WTC11 (cell line): ENCODE data around the gene TACC2.

Experiments used
- CBFB ChIP-seq: sonication (generic); formaldehyde crosslinking; IDR thresholded peaks from 2 replicates; pipeline ENCODE4 v1.8.1; 2022; ENCODE audit warnings: mild to moderate bottlenecking, low read depth, missing genetic modification reagents
- CTCF ChIP-seq: fragments of 200-600 bp; IDR thresholded peaks from 2 replicates; pipeline ENCODE4 v1.8.0; 2022; ENCODE audit warnings: antibody characterized with exemption
- SP1 ChIP-seq: sonication (generic); formaldehyde crosslinking; conservative IDR thresholded peaks from 2 replicates; pipeline ENCODE4 v1.8.1; 2022; ENCODE audit warnings: missing genetic modification reagents

- TF ChIP-seq CBFB (CRISPR knock-in tag) (no peak), CTCF (no peak), SP1 (no peak)
These were observed 263.8 kb downstream of the TACC2 start for GRCh38 chr10:122252805-122253204.
